ENCODE measurements around the gene MLEC. TPM values are rescaled to one million over a fixed set of nuclear protein-coding genes. Genes with fewer than 3 reads are reported as not detected.
"Not testable (repeated sequence)": the region's sequence is repeated elsewhere in the genome, so short reads cannot be mapped to it uniquely, and the experiment has no call there.

Gene MLEC
- total and polyA plus RNA-seq, 2 of the 13 experiments (the other 11 are each of a cell fraction or from before 2014, with no cell fraction given), result 49.8 to 156 TPM

GRCh38 chr12:120668868-120669840, 17.8 kb upstream of the MLEC start:
- no peaks in the 10 kb centered on the region for H3K79me2 ChIP-seq (ENCODE audit: insufficient read depth, low read length)
- H4K20me1 ChIP-seq (ENCODE audit: insufficient read depth, low read length), result no peaks in the 10 kb centered on the region
- POLR2A ChIA-PET, result no interaction called here
- no peak for DNase-seq (ENCODE audit: low spot score)
- H3K9me3 ChIP-seq (ENCODE audit: low read length), result no peaks in the 10 kb centered on the region
- FAIRE-seq, result no peak
- no peak overlapping the region for H3K9ac ChIP-seq (ENCODE audit: insufficient read depth, low read depth, low read length)
- intact Hi-C loops (cut with micrococcal nuclease; ENCODE audit: unreplicated experiment) (no loop called here), in situ Hi-C loops (cut with HindIII; ENCODE audit: extremely low pct_ligation_motif_present, low pct_unique_long_range_greater_than_20kb) (no loop called here)
- no peaks in the 10 kb centered on the region for H3K4me1 ChIP-seq (ENCODE audit: insufficient read depth, low read length)
- no peak overlapping the region for H2AFZ ChIP-seq (ENCODE audit: low read length)
- TF ChIP-seq MTERF4 (CRISPR knock-in tag; IDR thresholded peaks at IDR 0.05) (no peak), RFX1 (IDR thresholded peaks at IDR 0.05) (no peak), FIP1L1 (IDR thresholded peaks at IDR 0.05; ENCODE audit: borderline replicate concordance, insufficient read depth, low read depth, low read length) (no peak)
- H3K27ac ChIP-seq (ENCODE audit: extremely low read length, insufficient read depth, low read length), result no peak overlapping the region
- H3K4me2 ChIP-seq (ENCODE audit: low read depth, low read length), result no peak overlapping the region
- no peak overlapping the region for H3K4me3 ChIP-seq (replicated peaks in 1 of 3; ENCODE audit: insufficient read depth in 1 of 3, low read depth in 2 of 3, low read length in 3 of 3)
- BruUV-seq (replicated peaks), result no TSS peak
- peaks cover 1 to 17% of the 10 kb centered on the region in 2 experiments; a peak in 1 of 5 replicates for H3K27me3 ChIP-seq (ENCODE audit: control insufficient read depth in 1 of 2, insufficient read depth in 2 of 2, low read length in 2 of 2)
- H3K36me3 ChIP-seq (replicated peaks in 1 of 2; ENCODE audit: control insufficient read depth in 1 of 2, insufficient read depth in 2 of 2, low read length in 2 of 2), result no peaks in the 10 kb centered on the region
- 16% methylated on average over 7 of the region's 19 CpGs for WGBS (ENCODE audit: low lambda C conversion rate)
- peak; percentile 44; the same call in 2 of the 3 replicates for ATAC-seq
- CTCF ChIA-PET (ENCODE audit: low intra/inter-chr PET ratio, low total read pairs), result no interaction called here

GRCh38 chr12:120670237-120670636, 16.7 kb upstream of the MLEC start:
- WGBS (ENCODE audit: low lambda C conversion rate), result 57% methylated on average over 6 of the region's 6 CpGs

More at GRCh38 chr12:120670237-120670636, 16.7 kb upstream of the MLEC start:
- H3K79me2 ChIP-seq (ENCODE audit: insufficient read depth, low read length); H3K4me3 ChIP-seq (replicated peaks in 1 of 3; ENCODE audit: insufficient read depth in 1 of 3, low read depth in 2 of 3, low read length in 3 of 3); H3K27ac ChIP-seq (ENCODE audit: extremely low read length, insufficient read depth, low read length); H3K4me2 ChIP-seq (ENCODE audit: low read depth, low read length); H3K9me3 ChIP-seq (ENCODE audit: low read length); H3K36me3 ChIP-seq (replicated peaks in 1 of 2; ENCODE audit: control insufficient read depth in 1 of 2, insufficient read depth in 2 of 2, low read length in 2 of 2); DNase-seq (ENCODE audit: low spot score); H4K20me1 ChIP-seq (ENCODE audit: insufficient read depth, low read length); H3K9ac ChIP-seq (ENCODE audit: insufficient read depth, low read depth, low read length); POLR2A ChIA-PET; H3K4me1 ChIP-seq (ENCODE audit: insufficient read depth, low read length); FAIRE-seq; CTCF ChIA-PET (ENCODE audit: low intra/inter-chr PET ratio, low total read pairs); ATAC-seq; BruUV-seq (replicated peaks); H2AFZ ChIP-seq (ENCODE audit: low read length); intact Hi-C loops (cut with micrococcal nuclease; ENCODE audit: unreplicated experiment); in situ Hi-C loops (cut with HindIII; ENCODE audit: extremely low pct_ligation_motif_present, low pct_unique_long_range_greater_than_20kb): not testable (repeated sequence)
- H3K27me3 ChIP-seq (ENCODE audit: control insufficient read depth in 1 of 2, insufficient read depth in 2 of 2, low read length in 2 of 2), result peaks cover 1 to 17% of the 10 kb centered on the region in 2 experiments; a peak in 1 of 5 replicates
